ENCODE measurements around the gene PDE1C.

Gene PDE1C

DNA sequence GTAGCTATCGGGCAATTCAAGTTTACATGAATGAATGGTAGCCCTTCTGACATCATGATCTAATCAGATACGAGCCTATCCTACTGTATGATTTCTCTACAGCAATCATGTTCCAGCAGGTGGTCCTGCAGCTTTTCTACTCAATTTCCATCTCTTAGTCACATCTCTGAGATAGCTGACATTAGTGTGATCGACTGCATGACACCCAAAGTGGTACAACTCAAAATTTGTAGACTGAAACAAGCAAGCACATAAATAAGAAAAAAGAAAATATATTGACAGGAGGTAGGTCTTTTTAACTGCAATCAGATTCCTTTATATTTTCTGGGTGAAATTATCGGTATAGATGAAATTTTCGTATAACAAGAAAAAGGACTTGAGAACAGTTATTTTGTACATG is 251.2 kb downstream of the PDE1C start:
- DNase-seq = no peak

DNA sequence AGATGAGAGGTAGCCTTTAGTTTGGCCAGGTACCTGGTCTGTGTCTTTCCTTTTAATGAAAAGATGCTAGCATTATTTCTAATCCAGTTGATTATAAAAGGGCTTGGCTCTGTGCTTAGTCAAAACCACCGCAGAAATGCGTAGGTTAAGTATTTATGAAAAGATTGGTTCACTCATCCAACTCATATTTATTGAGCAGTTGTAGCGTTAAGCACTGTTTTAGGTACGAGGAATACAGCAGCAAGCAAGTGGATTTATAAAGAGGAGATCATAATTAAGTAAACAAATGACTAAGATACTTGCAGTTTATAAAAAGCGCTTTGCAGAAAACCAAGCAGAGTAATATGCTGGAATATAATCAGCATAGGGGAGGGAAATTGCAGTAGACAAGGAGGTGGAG is 253.4 kb downstream of the PDE1C start:
- no peak for DNase-seq

DNA sequence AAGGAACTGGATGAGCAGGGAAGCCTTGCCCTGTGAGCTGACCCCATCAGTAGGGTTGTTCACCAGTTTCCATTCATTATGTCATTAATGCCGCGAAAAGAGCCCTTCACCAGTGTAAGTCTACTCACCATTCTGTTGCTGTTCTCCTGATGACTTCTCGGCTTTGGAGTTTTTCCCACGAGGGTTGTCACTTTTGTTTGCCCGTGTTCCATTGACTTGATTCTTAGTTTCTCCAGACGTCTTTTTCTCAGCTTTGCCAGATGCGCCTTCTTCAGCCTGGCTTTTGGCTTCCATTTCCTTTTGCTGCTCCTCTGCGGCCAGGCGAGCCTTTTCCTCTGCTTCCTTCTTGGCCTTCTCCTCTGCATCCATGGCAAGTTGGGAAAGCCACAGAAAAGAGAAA is 254.4 kb downstream of the PDE1C start:
- DNase-seq = no peak

DNA sequence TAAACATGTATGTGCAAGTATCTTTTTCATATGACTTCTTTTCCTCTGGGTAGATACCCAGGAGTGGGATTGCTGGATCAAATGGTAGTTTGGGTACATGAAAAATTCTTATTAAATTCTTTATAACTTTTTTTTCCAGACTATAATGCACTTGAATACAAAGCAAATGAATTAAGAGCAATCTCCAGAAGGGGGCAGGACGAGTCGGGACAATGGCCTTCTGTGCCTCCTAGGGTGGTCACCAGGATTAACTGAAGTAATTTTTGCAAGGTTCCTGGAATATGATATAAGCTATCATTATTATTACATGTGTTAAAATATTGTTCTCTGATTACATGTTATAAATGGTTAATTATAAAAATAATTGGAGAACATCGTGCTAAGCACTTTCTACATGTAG is 256.0 kb downstream of the PDE1C start:
- no peak for DNase-seq

DNA sequence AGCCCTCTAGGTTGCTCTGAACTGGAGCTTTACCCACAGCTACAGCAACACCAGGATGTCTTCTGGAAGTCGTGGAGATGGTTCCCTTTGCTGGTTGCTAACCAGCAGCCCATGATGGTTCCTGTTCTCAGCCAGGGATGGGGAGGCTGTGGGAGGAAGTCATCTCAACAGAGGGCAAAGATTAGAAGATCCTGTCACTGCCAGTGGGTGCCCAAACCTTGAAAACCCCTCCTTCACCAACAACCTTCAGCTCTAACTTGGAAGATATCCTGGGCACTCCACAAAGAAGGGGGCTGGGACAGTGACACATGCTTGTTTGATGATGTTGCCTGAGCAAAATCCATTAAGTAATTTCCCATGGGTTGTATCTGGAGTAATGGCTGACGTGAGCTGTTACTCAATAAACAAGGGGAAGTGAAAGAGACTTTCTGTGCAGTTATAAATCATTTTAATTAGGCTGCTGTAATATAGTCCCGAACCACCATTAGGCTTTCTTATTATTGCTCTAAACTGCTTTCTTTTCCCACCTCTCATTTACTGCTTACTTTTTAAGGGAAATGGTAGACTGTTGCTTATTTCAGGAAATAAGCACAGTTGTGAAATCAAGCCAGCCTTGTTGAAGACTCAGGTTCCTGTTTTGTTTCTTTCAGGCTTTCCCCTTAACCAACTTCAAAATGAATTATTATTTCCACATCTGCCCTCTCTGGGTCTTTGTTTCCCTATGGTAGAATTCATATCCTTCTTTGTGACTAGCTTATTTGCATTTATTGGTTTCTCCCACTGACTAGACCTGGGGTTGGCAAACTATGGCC is 258.4 kb downstream of the PDE1C start:
- DNase-seq = no peak

DNA sequence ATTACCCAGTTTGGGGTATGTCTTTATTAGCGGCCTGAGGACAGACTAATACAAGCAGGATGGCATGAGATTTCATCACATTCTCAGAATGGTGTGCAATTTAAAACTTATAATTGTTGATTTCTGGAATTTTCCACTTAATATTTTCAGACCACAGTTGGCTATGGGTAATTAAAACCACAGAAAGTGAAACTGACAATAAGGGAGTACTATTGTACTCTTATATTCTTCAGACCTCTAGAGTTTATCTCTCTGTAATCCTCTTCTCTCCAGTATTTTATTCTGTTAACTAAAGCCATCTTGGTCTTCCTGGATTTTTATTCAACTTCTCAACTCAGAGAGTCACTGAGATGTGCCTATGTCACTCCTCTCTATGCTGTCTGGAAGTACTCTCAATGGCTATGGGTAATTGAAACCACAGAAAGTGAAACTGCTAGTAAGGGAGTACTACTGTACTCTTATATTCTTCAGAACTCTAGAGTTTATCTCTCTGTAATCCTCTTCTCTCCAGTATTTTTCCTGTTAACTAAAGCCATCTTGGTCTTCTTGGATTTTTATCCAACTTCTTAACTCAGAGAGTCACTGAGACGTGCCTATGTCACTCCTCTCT is 264.9 kb downstream of the PDE1C start:
- DNase-seq = no peak

DNA sequence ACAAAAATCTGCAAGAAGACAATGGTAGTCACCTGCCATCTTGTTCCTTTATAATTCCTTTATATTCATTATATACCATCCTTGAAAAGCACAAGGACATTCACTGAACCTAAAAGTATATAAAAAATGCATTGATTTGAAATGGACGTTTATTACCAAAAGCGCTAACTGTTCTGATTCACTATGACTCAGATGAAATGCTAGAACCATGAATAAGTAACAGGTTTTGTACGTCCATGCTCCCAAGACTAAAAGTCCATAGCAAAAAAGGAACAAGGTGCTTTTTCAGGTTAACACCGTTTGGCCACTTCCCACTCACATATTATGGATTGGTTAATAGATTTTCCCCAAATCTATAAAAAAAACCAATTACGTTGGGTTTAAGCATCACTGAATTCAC is 273.8 kb downstream of the PDE1C start:
- no peak for DNase-seq

DNA sequence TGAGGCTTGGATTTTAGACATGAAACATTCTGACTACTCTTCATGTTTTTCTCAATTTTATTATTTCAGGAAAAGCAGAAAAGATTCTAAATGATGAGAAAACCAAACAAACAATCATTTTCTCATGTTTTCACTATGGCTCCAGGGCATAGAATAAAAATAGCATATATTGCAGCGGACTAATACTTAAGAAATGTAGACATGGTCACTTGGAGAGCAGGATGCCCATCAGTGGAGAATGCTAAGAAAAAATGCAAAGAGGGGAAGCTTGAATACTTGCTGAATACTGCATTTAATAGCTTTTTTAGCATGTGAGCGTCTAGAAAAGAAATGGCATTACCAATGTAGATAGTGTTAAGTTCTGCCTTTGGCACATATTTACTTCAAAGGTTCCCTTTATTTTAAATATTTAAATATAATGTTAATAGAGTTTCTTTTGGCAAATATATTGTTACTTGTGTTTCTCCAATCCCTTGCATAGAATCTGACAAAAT is 275.3 kb downstream of the PDE1C start:
- no peak for DNase-seq

DNA sequence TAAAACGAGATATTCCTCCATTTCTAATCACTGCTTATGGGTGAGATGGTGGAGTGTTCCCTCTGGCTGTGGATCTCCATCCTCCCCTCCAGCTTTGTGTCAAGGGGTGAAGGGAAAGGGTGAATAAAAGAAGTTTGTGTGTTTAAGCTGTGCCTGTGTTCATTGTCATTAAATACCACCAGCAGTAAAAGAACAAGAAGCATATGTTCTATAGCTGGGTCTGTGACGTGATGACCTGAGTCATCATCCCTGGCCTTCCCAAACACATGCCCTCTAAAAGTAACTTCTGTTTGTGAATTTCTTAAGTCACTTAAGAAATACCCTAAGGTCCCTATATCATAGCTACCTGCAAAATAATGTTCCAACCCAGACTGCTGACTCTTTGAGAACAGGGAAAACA is 278.3 kb downstream of the PDE1C start:
- no peak for DNase-seq

DNA sequence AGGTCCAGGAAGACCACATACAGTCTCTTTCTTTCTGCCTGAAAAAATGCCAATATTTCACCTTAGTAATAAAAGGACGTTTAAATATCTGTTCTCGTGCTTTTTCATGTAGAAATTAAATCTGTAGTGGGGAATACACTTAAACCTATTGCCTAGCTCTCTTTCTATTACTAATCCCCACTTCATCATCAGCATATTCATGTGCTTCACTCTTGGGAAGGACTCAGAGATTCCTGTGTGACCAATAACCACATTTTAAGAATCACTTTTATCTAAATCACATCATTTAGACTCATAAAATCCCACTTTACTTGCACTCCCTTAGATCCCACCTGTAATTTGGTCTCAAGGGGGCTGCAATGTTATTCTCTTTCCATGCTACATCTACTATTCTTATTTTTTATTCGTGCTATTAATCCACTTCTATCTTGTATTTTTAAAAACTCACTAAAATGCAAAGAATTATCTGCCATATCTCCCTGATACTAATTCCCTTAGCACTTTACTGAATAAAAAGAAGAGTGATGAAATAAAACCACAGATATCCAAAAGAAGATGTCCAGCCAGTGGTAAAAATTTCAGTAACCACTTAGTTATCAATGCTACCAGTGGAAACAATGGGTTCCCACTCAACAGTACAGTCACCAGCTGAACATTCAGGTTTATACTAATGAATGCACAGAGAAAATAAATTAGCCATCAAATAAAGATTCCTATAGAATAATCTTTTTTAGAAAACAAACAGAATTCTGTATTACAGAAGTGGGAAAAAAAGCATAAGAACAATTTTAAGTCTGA is 281.1 kb downstream of the PDE1C start:
- no peak for DNase-seq

DNA sequence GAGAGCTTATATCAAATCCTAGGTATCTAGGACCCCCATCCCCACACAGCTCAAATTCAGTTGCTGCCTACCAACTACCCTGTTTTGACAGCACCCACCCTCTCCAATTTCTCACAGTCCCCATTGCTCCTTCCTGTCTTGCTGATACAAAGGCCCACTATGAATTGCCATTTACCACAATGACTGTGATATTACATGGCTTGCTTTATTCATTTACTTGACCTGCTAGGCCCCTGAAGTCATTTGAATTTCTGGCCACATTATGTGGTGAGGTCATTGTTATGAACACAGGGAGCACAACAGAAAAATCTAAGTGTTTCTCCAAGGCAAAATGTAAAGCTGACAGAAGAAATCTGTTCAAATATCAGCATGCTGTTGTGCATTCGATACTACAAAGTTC is 281.8 kb downstream of the PDE1C start:
- no peak for DNase-seq

DNA sequence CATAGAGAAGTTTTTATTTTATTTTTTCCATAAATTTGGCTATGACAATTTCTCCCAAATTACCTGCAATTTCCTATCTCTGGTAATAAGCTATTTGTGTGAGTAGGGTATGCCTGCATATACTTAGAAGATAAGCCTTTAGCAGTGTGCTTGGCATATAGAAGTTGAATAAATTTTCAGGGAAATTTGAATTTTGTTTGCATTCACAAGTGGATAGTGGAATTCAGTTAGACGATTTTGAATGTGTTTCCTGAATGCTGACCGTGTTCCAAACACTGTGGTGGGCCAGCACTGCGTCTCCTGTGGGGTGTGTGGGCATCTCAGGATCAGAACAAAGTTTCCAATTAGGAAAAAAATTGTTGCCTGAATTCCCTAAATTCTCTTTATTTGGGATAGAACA is 283.9 kb downstream of the PDE1C start:
- DNase-seq = no peak

DNA sequence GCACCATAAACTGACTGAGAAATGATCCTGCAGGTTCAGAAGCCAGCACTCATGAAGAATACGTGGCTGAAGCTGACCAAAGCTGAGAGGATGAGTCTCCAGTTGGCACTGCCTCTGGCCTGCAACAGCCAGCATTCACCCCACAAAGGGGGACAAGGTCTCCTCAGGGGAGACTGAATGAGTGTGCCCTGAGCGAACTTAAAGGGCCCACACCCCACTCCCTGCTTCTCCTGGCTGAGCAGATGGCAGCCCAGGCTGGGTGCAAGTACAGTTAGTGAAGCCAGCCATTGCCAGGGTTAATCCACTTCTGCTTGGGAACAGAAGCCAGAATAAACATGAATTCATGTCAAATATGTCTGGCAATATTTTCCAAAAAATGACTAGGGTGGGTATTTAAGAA is 285.1 kb downstream of the PDE1C start:
- DNase-seq = no peak

DNA sequence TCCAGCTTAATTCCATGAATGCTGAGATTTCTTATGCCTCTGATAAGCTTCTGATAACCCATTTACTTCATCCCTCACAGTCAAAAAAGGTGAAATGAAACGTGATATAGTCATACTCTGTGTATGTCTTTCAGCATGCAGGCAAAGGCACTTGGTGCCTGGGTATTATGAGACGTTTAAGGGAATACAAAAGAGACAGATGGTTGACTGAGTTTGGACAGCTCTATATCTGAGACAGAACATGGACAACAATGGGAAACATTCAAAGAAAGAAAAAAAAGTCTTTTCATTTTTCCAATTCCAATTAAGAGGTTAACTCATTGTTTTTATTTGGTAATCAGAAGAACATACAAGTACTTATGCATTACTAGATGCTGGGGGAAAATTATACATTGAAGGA is 287.0 kb downstream of the PDE1C start:
- no peak for DNase-seq

DNA sequence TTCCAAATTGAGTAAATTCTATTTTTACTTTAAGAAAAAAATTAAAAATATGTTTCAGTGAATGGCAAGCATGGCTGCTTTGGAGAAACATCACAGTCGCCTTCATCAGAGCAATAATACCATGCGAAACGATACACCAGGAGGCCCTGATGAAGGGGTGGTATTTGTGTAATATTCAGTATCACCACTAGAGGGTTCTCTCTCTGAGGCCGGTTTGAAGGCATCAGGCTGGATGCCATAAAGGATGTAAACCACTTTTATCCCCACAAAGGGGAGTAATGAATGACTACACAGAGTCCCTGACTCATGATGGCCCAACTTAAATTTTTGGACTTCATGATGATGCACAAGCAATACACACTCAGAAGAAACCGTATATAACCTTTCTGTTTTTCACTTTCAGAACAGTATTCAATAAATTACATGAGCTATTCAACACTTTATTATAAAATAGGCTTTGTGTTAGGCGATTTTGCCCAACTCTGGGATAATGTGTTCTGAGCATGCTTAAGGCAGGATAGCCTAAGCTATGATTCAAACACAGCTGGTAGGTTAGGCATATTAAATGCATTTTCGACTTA is 287.7 kb downstream of the PDE1C start:
- no peak for DNase-seq

DNA sequence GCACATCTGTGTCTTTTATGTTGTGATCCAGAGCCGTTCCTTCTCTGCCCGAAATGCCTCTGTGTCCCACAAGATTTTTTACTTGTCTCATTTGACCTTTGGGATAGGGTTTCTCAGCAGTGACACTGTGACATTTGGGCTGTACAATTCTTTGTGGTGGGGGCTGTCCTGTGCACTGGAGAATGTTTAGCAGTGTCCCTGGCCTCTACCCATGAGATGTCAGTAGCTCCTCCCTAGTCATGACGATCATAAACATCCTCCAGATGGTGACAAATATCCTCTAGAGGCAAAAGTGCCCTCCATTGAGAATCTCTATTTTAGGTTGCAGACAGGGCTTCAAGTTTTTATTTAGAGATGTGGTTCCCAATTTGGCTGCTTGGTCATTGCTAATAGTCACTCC is 291.9 kb downstream of the PDE1C start:
- DNase-seq = no peak

DNA sequence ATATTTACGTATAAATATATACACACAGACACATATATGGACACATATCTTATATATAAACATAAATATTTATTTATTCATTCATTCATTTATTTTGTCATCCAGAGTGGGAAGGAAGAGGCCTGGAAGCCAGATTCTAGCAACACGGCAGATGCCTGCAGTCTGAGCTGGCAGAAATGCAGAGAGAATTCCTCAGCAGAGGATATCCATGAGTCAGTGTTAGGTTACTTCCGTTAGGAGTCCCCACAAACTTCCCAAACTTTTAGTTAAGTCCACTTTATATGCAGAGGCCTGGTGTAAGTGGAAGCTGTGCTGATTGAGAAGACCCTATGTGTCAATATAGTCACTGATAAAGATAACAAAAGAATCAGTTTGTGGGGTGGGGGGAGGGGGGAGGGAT is 293.6 kb downstream of the PDE1C start:
- no peak for DNase-seq

DNA sequence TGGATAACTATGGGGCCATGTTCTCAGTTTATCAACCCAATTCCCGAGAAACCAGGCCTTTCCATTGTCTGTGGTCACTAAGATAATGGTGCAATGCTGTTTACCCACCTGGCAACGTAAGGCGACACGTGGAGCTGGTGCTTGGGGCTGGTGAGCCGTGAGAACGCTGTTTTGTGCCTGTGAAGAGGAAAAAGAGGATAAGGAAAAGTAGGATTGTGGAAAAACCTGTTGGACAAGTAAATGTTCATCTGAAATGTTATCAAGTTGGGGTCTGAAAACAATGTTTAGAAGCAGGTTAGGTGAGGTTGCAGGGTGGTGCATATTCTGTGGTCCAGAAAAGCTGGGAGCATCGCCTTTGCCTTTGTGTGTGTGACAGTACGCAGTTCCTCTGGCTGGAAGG is 294.7 kb downstream of the PDE1C start:
- no peak for DNase-seq

DNA sequence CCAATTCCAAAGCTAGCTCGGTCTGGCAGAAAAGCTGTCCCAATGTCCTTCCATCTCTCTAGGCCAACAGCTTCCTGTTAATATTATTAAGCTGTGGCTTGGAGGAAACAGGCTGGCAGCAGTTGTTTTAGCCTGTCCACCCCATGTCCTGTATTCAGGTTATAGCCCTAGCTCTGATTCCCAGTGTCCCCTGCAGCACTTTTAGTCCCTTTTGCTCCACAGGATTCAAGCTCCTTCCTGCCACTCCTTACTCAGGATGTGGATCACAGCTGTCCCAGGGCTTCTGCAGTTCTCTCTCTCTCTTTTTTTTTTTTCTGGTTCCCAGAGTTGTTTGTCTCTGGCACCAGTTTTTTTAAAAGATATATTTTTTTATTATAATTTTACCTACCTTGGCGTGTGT is 298.0 kb downstream of the PDE1C start:
- DNase-seq = no peak

DNA sequence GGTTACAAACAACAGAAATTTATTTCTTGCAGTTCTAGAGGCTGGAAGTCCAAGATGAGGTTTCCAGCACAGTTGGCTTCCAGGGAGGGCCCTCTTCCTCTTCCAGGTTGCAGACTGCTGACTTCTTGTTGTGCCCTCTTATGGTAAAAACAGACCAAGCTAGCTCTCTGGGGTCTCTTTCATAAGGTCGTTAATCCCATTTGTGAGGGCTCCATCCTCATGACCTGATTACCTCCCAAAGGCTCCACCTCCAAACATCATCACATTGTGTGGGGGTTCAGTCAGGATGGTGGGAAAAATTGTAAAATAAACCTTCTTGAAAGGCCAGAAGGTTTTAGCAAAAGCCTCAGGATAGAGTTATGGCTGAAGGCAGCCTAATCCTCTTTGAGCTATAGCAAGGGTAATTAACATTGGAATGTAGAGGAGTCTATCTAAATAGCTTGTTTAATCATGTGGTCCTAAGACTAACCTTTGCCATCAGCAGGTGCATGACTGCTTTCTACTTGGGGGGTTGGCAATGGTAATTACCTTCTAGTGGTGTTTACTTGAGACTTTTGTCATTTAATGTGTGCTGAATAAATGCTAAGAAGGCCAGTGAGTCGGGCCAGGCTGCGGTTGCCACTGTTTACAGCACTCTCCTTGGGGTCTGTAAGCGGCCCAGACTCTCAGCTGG is 302.4 kb downstream of the PDE1C start:
- no peak for DNase-seq

DNA sequence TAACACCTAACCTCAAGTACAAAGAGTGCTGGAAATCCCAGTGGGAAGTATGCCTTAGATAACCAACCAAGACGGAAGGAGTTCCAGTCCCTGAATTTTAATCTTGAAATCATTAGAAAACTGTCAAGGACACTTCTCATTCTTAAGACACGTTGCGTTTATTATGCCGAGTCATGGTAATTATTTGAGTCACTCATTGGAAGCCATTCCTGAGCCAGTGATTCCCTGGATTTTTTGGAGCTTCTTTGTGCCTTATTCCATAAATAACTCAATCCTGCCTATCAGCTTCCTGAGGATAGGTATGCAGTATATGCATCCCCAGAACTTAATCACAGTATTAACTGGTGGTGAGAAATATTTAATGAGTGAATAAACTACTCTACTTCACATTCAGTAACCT is 305.7 kb downstream of the PDE1C start:
- DNase-seq = no peak

DNA sequence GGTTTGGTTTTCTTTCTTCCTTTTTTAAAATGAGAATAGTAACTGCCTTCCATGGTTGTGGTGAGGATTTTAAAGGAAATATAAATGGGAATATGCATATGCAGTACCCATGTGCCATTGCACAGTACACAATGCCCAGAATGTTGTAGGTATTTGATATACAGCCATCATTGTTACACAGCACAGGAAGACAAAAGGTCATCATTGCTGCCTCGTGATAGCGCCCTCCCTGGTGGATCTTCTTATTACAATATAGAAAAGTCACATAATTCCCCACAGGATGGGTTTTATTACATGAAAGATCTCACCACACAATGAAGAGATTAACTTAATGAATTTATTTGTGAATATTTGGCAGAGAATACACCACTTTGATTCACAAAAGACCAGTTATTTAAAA is 306.7 kb downstream of the PDE1C start:
- DNase-seq = no peak

DNA sequence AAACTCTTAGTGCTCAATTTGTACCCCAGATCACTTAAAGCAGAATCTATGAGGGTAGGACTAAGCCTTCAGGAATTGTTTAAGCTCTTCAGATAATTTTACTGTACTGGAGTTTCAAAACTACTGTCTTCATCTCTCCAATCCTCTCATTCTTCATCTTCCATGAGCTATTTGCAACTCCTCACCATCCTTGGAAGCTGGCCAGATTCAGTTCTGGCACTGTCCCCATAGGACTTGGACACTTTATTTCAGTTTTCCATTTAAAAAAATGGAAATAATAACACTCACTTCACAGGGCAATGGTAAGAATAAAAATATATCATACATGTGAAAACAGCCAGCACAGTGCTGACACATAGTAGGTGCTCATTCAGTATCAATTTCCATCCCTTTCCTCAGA is 308.6 kb downstream of the PDE1C start:
- DNase-seq = no peak

Measured in activated T-cell treated with anti-CD3 and anti-CD28 coated beads for 4 hours (primary cell).